SKM-1 (cell line): Measurements from ENCODE around the gene NGRN.

ENCODE experiments used
- DNase-seq: peaks from one replicate; lab custom pipeline; 2025; ENCODE audit not compliant: unreplicated experiment; lab: John Stamatoyannopoulos, UW

NGRN gene

GRCh38 chr15:90315278-90315982 lies 50.0 kb downstream of the NGRN start:
- no peak for DNase-seq

DNA sequence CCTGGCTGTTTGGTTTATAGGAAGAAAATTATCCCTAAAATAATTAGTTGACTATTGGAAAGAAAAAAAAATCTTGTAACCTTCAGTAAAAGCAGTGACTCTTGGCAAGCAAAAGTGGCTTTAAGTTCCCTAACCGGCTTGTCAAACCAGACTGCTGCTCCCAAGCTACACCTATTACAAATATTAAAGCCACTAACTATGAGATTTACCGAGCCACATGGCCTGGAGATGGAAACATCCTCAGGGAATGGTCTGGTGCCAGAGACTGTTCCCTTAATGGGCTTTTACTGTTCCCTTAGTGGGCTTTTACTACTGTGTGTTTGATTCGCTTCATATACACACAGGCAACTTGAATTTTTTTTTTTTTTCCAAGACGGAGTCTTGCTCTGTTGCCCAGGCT lies 50.7 kb downstream of the NGRN start:
- no peak for DNase-seq

DNA sequence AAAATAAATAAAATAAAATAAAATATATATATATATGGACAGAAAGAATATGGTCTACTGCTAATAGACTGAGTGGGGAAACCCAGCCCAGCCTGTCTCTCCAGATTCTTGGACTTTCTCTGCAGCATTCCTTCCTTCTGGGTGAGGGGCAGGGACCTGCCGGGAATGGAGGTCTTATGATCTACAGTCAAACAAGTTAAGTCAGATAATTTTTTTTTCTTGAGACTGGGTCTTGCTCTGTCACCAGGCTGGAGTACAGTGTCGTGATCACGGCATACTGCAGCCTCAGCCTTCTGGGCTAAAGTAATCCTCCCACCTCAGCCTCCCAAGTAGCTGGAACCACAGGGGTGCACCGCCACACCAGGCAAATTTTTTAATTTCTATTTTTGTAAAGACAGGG lies 53.1 kb downstream of the NGRN start:
- no peak for DNase-seq

DNA sequence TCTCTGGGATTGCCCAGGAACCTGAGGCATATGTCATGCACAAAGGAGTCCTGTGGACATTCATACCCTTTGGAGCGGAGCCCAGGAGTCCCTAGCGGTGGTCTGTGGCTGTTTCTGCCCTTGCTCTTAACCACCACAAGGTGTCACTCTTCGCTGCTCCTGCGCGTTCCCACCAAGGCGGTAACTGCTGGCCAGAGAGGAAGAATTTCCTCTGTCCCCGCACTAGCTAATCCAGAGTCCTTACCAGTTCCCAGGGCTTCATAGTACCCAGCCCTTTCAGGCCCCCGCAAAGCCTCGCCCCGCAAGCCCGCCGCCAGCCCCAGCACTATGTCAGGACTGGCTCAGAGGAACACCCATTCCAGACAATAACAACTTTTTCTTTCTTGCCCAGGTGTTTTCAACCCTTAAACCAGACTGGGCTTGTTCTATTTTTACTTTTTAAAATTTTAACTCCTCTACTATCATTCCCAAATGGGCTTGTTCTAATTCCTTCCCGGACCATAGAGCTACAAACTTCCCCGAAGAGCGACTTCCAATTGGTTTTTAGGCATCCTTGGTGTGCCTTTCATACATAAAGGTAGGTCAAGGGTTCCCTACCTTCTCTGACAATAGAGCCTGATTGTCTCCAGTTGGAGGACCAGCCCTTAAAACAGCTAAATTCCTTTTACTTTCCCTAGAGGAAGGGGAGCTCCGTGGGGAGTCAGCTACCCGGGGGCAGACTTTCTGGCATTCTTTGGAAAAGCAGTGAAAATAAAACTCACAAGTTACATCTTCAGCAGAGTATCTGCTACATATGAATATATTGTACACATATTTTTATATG lies 54.8 kb downstream of the NGRN start:
- peak; percentile 73 for DNase-seq

- no peak for DNase-seq
These were observed 55.4 kb downstream of the NGRN start for GRCh38 chr15:90320885-90321278.
